GM18505 (cell line): ENCODE results near the gene OLA1.

ENCODE experiments used
- ATAC-seq: cut with Tn5 transposase; IDR thresholded peaks from one replicate; pipeline ENCODE4 v1.9.1; 2021; ENCODE audit not compliant: unreplicated experiment
- POLR2A ChIP-seq: IDR thresholded peaks from 4 replicates; pipeline ENCODE4 v1.6.1; 2011; ENCODE audit warnings: borderline replicate concordance; ENCODE audit not compliant: insufficient read depth, insufficient read length; ENCODE audit errors: extremely low read depth

OLA1 gene

GRCh38 chr2:174180165-174180724 is 68.1 kb downstream of the OLA1 start:
- ATAC-seq = no peak
- TF ChIP-seq POLR2A = no peak

GRCh38 chr2:174177316-174177890 is 70.9 kb downstream of the OLA1 start:
- no peak for ATAC-seq
- TF ChIP-seq POLR2A = no peak

GRCh38 chr2:174176898-174177297 is 71.4 kb downstream of the OLA1 start:
- ATAC-seq = no peak
- TF ChIP-seq POLR2A = no peak

DNA sequence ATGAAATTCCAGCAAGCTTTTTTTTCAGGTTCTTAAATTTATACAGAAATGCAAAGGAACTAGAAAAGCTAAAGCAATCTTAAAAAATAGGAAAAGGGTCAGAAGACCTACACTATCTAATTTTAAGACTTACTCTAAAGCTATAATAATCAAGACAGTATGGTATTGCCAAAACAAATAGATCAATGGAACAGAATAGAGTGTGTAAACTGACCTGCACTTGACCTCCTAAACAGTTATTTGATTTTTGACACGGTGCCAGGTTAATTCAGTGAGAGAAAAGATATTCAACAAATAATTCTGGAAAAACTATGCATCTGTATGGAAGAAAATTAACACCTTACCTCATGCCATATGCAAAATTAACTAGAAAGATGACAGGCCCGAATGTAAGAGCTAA is 73.6 kb downstream of the OLA1 start:
- no peak for TF ChIP-seq POLR2A
- no peak for ATAC-seq

- no peak for ATAC-seq
- no peak for TF ChIP-seq POLR2A
These were observed 75.5 kb downstream of the OLA1 start for GRCh38 chr2:174172802-174173355.

GRCh38 chr2:174171686-174172445 is 76.5 kb downstream of the OLA1 start:
- ATAC-seq = no peak

GRCh38 chr2:174169372-174169771 is 79.0 kb downstream of the OLA1 start:
- ATAC-seq = no peak
- TF ChIP-seq POLR2A = no peak

More at GRCh38 chr2:174171686-174172445, 76.5 kb downstream of the OLA1 start:
- no peak for TF ChIP-seq POLR2A

GRCh38 chr2:174166261-174166660 is 82.1 kb downstream of the OLA1 start:
- no peak for TF ChIP-seq POLR2A
- ATAC-seq = no peak

- no peak for ATAC-seq
- TF ChIP-seq POLR2A = no peak
These were observed 86.8 kb downstream of the OLA1 start for GRCh38 chr2:174161490-174161889.

GRCh38 chr2:174158003-174158402 is 90.3 kb downstream of the OLA1 start:
- ATAC-seq = no peak
- no peak for TF ChIP-seq POLR2A

DNA sequence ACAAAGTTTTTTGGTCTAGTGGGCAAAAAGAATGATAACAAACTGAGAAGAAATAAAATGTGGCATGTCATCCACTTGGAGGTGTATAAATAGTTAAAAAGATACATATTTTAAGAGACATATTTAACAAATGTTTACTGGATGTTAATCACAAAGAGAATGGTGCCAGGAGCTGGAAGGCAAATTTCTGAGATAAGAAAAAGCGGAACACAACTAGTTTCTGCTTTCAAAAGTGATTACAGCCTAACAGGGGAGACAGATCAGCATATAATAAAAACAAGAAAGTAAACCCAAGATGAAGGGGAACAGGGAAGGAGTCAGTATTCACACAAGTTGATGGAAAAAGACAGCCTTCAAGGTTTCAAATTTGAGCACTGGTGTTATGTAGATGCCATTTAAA is 91.3 kb downstream of the OLA1 start:
- ATAC-seq = no peak

GRCh38 chr2:174153757-174154680 is 94.3 kb downstream of the OLA1 start:
- no peak for TF ChIP-seq POLR2A
- ATAC-seq = no peak

More for the DNA sequence above, 91.3 kb downstream of the OLA1 start:
- TF ChIP-seq POLR2A = no peak

GRCh38 chr2:174149530-174149929 is 98.8 kb downstream of the OLA1 start:
- TF ChIP-seq POLR2A = no peak

DNA sequence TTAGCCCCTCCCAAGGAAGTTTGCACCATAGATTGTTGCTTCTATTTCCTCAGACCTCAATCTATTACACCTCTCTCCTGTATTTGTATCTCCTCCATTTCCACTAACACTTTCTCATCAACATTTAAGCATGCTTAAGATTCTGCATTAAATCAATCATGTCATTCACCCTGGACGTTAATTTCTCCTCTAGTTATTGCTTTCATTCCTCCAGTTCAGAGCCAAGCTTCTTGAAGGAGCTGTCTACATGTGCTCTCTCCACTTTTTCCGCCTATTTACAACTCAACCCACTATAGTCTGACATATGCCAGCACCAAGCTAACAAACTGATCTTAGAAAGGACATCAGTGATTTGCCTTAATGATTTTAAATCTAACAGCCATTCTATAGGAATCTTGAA is 99.5 kb downstream of the OLA1 start:
- no peak for ATAC-seq
- TF ChIP-seq POLR2A = no peak

More at GRCh38 chr2:174149530-174149929, 98.8 kb downstream of the OLA1 start:
- ATAC-seq = no peak

GRCh38 chr2:174145827-174146226 is 102.5 kb downstream of the OLA1 start:
- TF ChIP-seq POLR2A = no peak
- ATAC-seq = no peak
